Natural killer cell treated with Interleukin-12 subunit alpha and Interleukin-12 subunit beta and Interleukin-15 and Interleukin-18, amount 100 ng/mL, for 72 hours (primary cell): Measurements from ENCODE around the gene DIPK1B. TPM values are rescaled to one million over a fixed set of nuclear protein-coding genes. Genes with fewer than 3 reads are reported as not detected.

Source experiments
- ATAC-seq, 2 donors: fragments of 150-1000 bp; cut with Tn5 transposase in 1 of 2; sonication (Bioruptor Pico), chemical (Tn5 transposase) in 1 of 2; 2 replicates each; pipeline ENCODE4 v1.10.0; 2021
- DNase-seq: peaks from one replicate; pipeline ENCODE4 v3.0.0; 2022; ENCODE audit warnings: low spot score
- H3K27ac Mint-ChIP-seq, 2 donors: 1 replicate in 1 of 2; 2 replicates in 1 of 2; pipeline ENCODE4 v1.8.0; 2022; ENCODE audit warnings: mixed read lengths in 2 of 2, mild to moderate bottlenecking in 1 of 2, moderate library complexity in 1 of 2
- H3K27me3 Mint-ChIP-seq, 2 donors: 1 replicate in 1 of 2; 2 replicates in 1 of 2; pipeline ENCODE4 v1.8.0; 2022; ENCODE audit warnings: mixed read lengths in 2 of 2
- H3K36me3 Mint-ChIP-seq: one replicate; pipeline ENCODE4 v1.8.0; 2022; ENCODE audit warnings: mixed read lengths
- H3K4me1 Mint-ChIP-seq, 2 donors: 1 replicate in 1 of 2; 2 replicates in 1 of 2; pipeline ENCODE4 v1.8.0; 2022; ENCODE audit warnings: low read depth in 2 of 2, mixed read lengths in 2 of 2, mild to moderate bottlenecking in 1 of 2
- H3K4me3 Mint-ChIP-seq: one replicate; pipeline ENCODE4 v1.8.0; 2022; ENCODE audit warnings: mixed read lengths
- H3K9me3 Mint-ChIP-seq: 2 replicates; pipeline ENCODE4 v1.8.0; 2022; ENCODE audit warnings: mixed read lengths
- total RNA-seq, 2 donors: library from RNA; stranded (reverse); gene quantifications; one replicate each; pipeline ENCODE4 v1.2.3, GENCODE V29; 2022

DIPK1B gene
- total RNA-seq, 2 donors from 2014 or later, result not detected

GRCh38 chr9:136669791-136670464, 42.4 kb upstream of the DIPK1B start:
- H3K27ac Mint-ChIP-seq, result no peak overlapping the region
- no peaks in the 10 kb centered on the region for H3K36me3 Mint-ChIP-seq
- peaks cover 0 to 3% of the 10 kb centered on the region in 2 donors for H3K27me3 Mint-ChIP-seq
- peaks cover 0 to 2% of the 10 kb centered on the region in 2 donors for H3K4me1 Mint-ChIP-seq
- H3K9me3 Mint-ChIP-seq, result no peaks in the 10 kb centered on the region
- DNase-seq, result no peak
- no peak overlapping the region for H3K4me3 Mint-ChIP-seq
- no peak for ATAC-seq

GRCh38 chr9:136670576-136671253, 41.7 kb upstream of the DIPK1B start:
- DNase-seq (no peak), ATAC-seq (no peak)
- Mint-ChIP-seq H3K9me3 (no peaks in the 10 kb centered on the region), H3K36me3 (no peaks in the 10 kb centered on the region), H3K27me3 (no peaks in the 10 kb centered on the region), H3K4me1 (peaks cover 0 to 2% of the 10 kb centered on the region in 2 donors), H3K27ac (no peak overlapping the region), H3K4me3 (no peak overlapping the region)

GRCh38 chr9:136671254-136671614, 41.1 kb upstream of the DIPK1B start:
- Mint-ChIP-seq H3K4me3 (no peak overlapping the region), H3K27me3 (no peaks in the 10 kb centered on the region), H3K36me3 (no peaks in the 10 kb centered on the region), H3K27ac (no peak overlapping the region), H3K9me3 (no peaks in the 10 kb centered on the region), H3K4me1 (peaks cover 0 to 2% of the 10 kb centered on the region in 2 donors)
- DNase-seq (no peak), ATAC-seq (no peak)

- ATAC-seq, result peak in 1 of 2 donors; percentile 2
- Mint-ChIP-seq H3K27me3 (no peaks in the 10 kb centered on the region), H3K4me3 (no peak overlapping the region), H3K36me3 (no peaks in the 10 kb centered on the region), H3K27ac (no peak overlapping the region), H3K9me3 (no peaks in the 10 kb centered on the region), H3K4me1 (peaks cover 0 to 2% of the 10 kb centered on the region in 2 donors)
- no peak for DNase-seq
Measured at GRCh38 chr9:136671646-136672430, 40.5 kb upstream of the DIPK1B start.

- no peak overlapping the region for H3K4me3 Mint-ChIP-seq
Measured at GRCh38 chr9:136672431-136673087, 39.8 kb upstream of the DIPK1B start.

GRCh38 chr9:136673088-136673974, 39.0 kb upstream of the DIPK1B start:
- no peak for ATAC-seq

More at GRCh38 chr9:136672431-136673087, 39.8 kb upstream of the DIPK1B start:
- ATAC-seq (no peak), DNase-seq (no peak)
- no peaks in the 10 kb centered on the region for H3K27me3 Mint-ChIP-seq
- H3K4me1 Mint-ChIP-seq, result peaks cover 0 to 2% of the 10 kb centered on the region in 2 donors
- no peaks in the 10 kb centered on the region for H3K9me3 Mint-ChIP-seq
- no peaks in the 10 kb centered on the region for H3K36me3 Mint-ChIP-seq
- no peak overlapping the region for H3K27ac Mint-ChIP-seq

GRCh38 chr9:136673975-136674785, 38.2 kb upstream of the DIPK1B start:
- Mint-ChIP-seq H3K4me3 (no peak overlapping the region), H3K9me3 (no peaks in the 10 kb centered on the region), H3K36me3 (no peaks in the 10 kb centered on the region), H3K4me1 (peaks cover 0 to 2% of the 10 kb centered on the region in 2 donors), H3K27ac (no peak overlapping the region), H3K27me3 (no peaks in the 10 kb centered on the region)
- ATAC-seq (no peak), DNase-seq (no peak)

More at GRCh38 chr9:136673088-136673974, 39.0 kb upstream of the DIPK1B start:
- Mint-ChIP-seq H3K27me3 (no peaks in the 10 kb centered on the region), H3K36me3 (no peaks in the 10 kb centered on the region), H3K9me3 (no peaks in the 10 kb centered on the region), H3K4me3 (no peak overlapping the region), H3K27ac (no peak overlapping the region), H3K4me1 (peaks cover 0 to 2% of the 10 kb centered on the region in 2 donors)
- no peak for DNase-seq

GRCh38 chr9:136674786-136675349, 37.5 kb upstream of the DIPK1B start:
- Mint-ChIP-seq H3K36me3 (no peaks in the 10 kb centered on the region), H3K27me3 (no peaks in the 10 kb centered on the region), H3K4me1 (peaks cover 0 to 5% of the 10 kb centered on the region in 2 donors), H3K27ac (no peak overlapping the region), H3K9me3 (no peaks in the 10 kb centered on the region), H3K4me3 (no peak overlapping the region)
- DNase-seq, result no peak
- ATAC-seq, result no peak

GRCh38 chr9:136675477-136676296, 36.7 kb upstream of the DIPK1B start:
- no peaks in the 10 kb centered on the region for H3K9me3 Mint-ChIP-seq

GRCh38 chr9:136676297-136676794, 36.0 kb upstream of the DIPK1B start:
- no peak overlapping the region for H3K27ac Mint-ChIP-seq
- DNase-seq, result no peak
- no peak for ATAC-seq
- H3K27me3 Mint-ChIP-seq, result no peaks in the 10 kb centered on the region
- peaks cover 0 to 5% of the 10 kb centered on the region in 2 donors for H3K4me1 Mint-ChIP-seq
- no peaks in the 10 kb centered on the region for H3K36me3 Mint-ChIP-seq
- H3K4me3 Mint-ChIP-seq, result no peak overlapping the region
- H3K9me3 Mint-ChIP-seq, result no peaks in the 10 kb centered on the region

More at GRCh38 chr9:136675477-136676296, 36.7 kb upstream of the DIPK1B start:
- DNase-seq (no peak), ATAC-seq (no peak)
- Mint-ChIP-seq H3K36me3 (no peaks in the 10 kb centered on the region), H3K4me3 (no peak overlapping the region), H3K27ac (no peak overlapping the region), H3K4me1 (peaks cover 0 to 5% of the 10 kb centered on the region in 2 donors), H3K27me3 (no peaks in the 10 kb centered on the region)

- no peak overlapping the region for H3K4me3 Mint-ChIP-seq
- H3K27ac Mint-ChIP-seq, result no peak overlapping the region
- DNase-seq, result no peak
Measured at GRCh38 chr9:136676920-136677686, 35.3 kb upstream of the DIPK1B start.

More at GRCh38 chr9:136676920-136677686, 35.3 kb upstream of the DIPK1B start:
- H3K9me3 Mint-ChIP-seq, result no peaks in the 10 kb centered on the region
- no peaks in the 10 kb centered on the region for H3K27me3 Mint-ChIP-seq
- no peak for ATAC-seq
- peaks cover 0 to 5% of the 10 kb centered on the region in 2 donors for H3K4me1 Mint-ChIP-seq
- H3K36me3 Mint-ChIP-seq, result no peaks in the 10 kb centered on the region
